K562 (cell line): ENCODE data around the gene SPTBN2. TPM values are rescaled to one million over a fixed set of nuclear protein-coding genes. Genes with fewer than 3 reads are reported as not detected.

Source experiments
- ADNP ChIP-seq: fragments of 200-800 bp; sonication (Bioruptor generic); IDR thresholded peaks from 2 replicates; pipeline ENCODE4 v1.6.1; 2016; ENCODE audit warnings: missing genetic modification characterization, missing compliant biosample characterization
- ATF7 ChIP-seq: fragments of 450-650 bp; IDR thresholded peaks from 2 replicates; pipeline ENCODE4 v1.7.1; 2014; ENCODE audit warnings: mild to moderate bottlenecking, moderate library complexity
- BCLAF1 ChIP-seq, 2 experiments: fragments of 450-650 bp in 1 of 2; IDR thresholded peaks; 2 replicates each; pipeline ENCODE4 v1.6.1; 2011 to 2017; ENCODE audit warnings: low read depth in 2 of 2, antibody characterized with exemption in 1 of 2, borderline replicate concordance in 1 of 2, low read length in 1 of 2, mild to moderate bottlenecking in 1 of 2, mixed read lengths in 1 of 2; ENCODE audit not compliant: control insufficient read depth in 1 of 2
- CREB3 ChIP-seq: fragments of 450-650 bp; conservative IDR thresholded peaks from 2 replicates; pipeline ENCODE4 v1.6.1; 2016; ENCODE audit warnings: missing genetic modification characterization, low read depth, mild to moderate bottlenecking, missing compliant biosample characterization, moderate library complexity
- ETV6 ChIP-seq, 3 experiments: fragments of 150-350 bp in 1 of 3; sonication (generic) in 1 of 3; formaldehyde crosslinking in 1 of 3; IDR thresholded peaks; 2 replicates each; pipeline versions ENCODE4 v1.6.1 to v1.8.0; 2014 to 2022; ENCODE audit warnings: borderline replicate concordance in 2 of 3, low read depth in 2 of 3, antibody characterized with exemption in 1 of 3, low read length in 1 of 3, mild to moderate bottlenecking in 1 of 3, missing genetic modification reagents in 1 of 3
- HDAC2 ChIP-seq: fragments of 450-650 bp; IDR thresholded peaks from 2 replicates; pipeline ENCODE4 v1.6.1; 2016; ENCODE audit warnings: mild to moderate bottlenecking
- HMGXB4 ChIP-seq: sonication (generic); formaldehyde crosslinking; IDR thresholded peaks from 2 replicates; pipeline ENCODE4 v1.8.1; 2023; ENCODE audit warnings: mild to moderate bottlenecking, missing genetic modification reagents
- NCOA4 ChIP-seq: fragments of 450-650 bp; IDR thresholded peaks from 2 replicates; pipeline ENCODE4 v1.6.1; 2018; ENCODE audit warnings: mild to moderate bottlenecking; ENCODE audit not compliant: partially characterized antibody
- SAFB ChIP-seq: fragments of 200-400 bp; formaldehyde crosslinking; IDR thresholded peaks from 2 replicates; pipeline ENCODE4 v1.6.1; 2017; ENCODE audit warnings: low read depth, low read length, borderline replicate concordance
- SOX6 ChIP-seq: fragments of 450-650 bp; IDR thresholded peaks from 2 replicates; pipeline ENCODE4 v1.6.1; 2014; ENCODE audit warnings: mild to moderate bottlenecking
- SRSF7 ChIP-seq: fragments of 200-400 bp; formaldehyde crosslinking; optimal IDR thresholded peaks from 2 replicates; pipeline ENCODE3; 2017; ENCODE audit warnings: mild to moderate bottlenecking, low read depth, low read length
- UBTF ChIP-seq, 2 experiments: IDR thresholded peaks; 2 replicates each; pipeline ENCODE4 v1.6.1; 2012; ENCODE audit warnings: improper control_type of control experiment in 2 of 2, low read depth in 2 of 2, low read length in 2 of 2, borderline replicate concordance in 1 of 2
- ZBTB9 ChIP-seq: fragments of 450-650 bp; formaldehyde crosslinking; IDR thresholded peaks from 2 replicates; pipeline ENCODE4 v1.4.0; 2020; ENCODE audit warnings: mild to moderate bottlenecking, moderate library complexity
- ZC3H8 ChIP-seq: fragments of 450-650 bp; IDR thresholded peaks from 2 replicates; pipeline ENCODE4 v1.6.1; 2017
- ZNF766 ChIP-seq: fragments of 200-800 bp; sonication (Bioruptor generic); conservative IDR thresholded peaks from 2 replicates; pipeline ENCODE4 v1.6.1; 2016; ENCODE audit warnings: missing genetic modification characterization, missing compliant biosample characterization
- polyA plus RNA-seq, 8 experiments: library from polyadenylated mRNA; depleted of rRNA in 4 of 8; stranded (reverse) in 5 of 8; unstranded in 3 of 8; fragments of >200 nt; fragmentation: Nextera tagmentation in 2 of 8; fragmentation: Illumina TruSeq in 1 of 8; extraction: Ambion mirVana in 2 of 8; extraction: Trizol in 1 of 8; gene quantifications; 2 replicates each; pipeline versions ENCODE4 v1.2.1 to v1.2.3, GENCODE V29; 2011 to 2014; ENCODE audit warnings: inconsistent platforms in 1 of 8, missing spikeins in 1 of 8
- total RNA-seq, 7 experiments: library from RNA; depleted of rRNA in 6 of 7; stranded (reverse); fragments of >200 nt in 6 of 7; fragmentation: Illumina TruSeq in 2 of 7; extraction: Trizol in 2 of 7; gene quantifications; 2 replicates each; pipeline versions ENCODE4 v1.2.1 to v1.2.3, GENCODE V29; 2011 to 2021; ENCODE audit warnings: low replicate concordance in 1 of 7

Gene SPTBN2
- total and polyA plus RNA-seq, 9 of the 15 experiments (the other 6 are each of a cell fraction or from before 2014, with no cell fraction given), result 0.38 to 56.5 (median 19.7) TPM

- TF ChIP-seq BCLAF1 (IDR thresholded peaks at IDR 0.05; ENCODE audit: borderline replicate concordance in 1 of 2, control insufficient read depth in 1 of 2, low read depth in 2 of 2, low read length in 1 of 2) (no peak), ZC3H8 (no peak), ADNP (tag) (no peak), HDAC2 (peak; percentile 57; the same call in 1 of the 2 replicates), HMGXB4 (CRISPR knock-in tag) (0 out of 2 replicates have a peak, but pooled peaks have one; percentile 51), NCOA4 (no peak), SAFB (peak; percentile 44; the same call in 1 of the 2 replicates), SRSF7 (no peak), ZNF766 (CRISPR knock-in tag) (0 out of 2 replicates have a peak, but pooled peaks have one; percentile 56), ZBTB9 (peak; percentile 39; the same call in 1 of the 2 replicates), UBTF (IDR thresholded peaks at IDR 0.05; ENCODE audit: borderline replicate concordance in 1 of 2, low read depth in 2 of 2, low read length in 2 of 2) (0 out of 4 replicates have a peak, but pooled peaks of 1 of the 2 experiments have one; percentile 73), SOX6 (0 out of 2 replicates have a peak, but pooled peaks have one; percentile 17), ETV6 (IDR thresholded peaks at IDR 0.05; ENCODE audit: borderline replicate concordance in 1 of 2, low read depth in 2 of 2, low read length in 1 of 2) (no peak), ETV6 (CRISPR knock-in tag; IDR thresholded peaks at IDR 0.05; ENCODE audit: borderline replicate concordance) (peak; percentile 33; the same call in 1 of the 2 replicates), ATF7 (peak; percentile 43; the same call in 1 of the 2 replicates), CREB3 (tag) (no peak)
Observed at GRCh38 chr11:66727282-66728037, 1.6 kb downstream of the SPTBN2 start (continued).
